Endodermal cell (in vitro differentiated cells): ENCODE data around the gene PARD3B. TPM values are rescaled to one million over a fixed set of nuclear protein-coding genes. Genes with fewer than 3 reads are reported as not detected.

Experiments used
- DNase-seq: peaks from one replicate; pipeline ENCODE4 v3.0.0-alpha.2; 2017
- H3K27ac ChIP-seq: 2 replicates; pipeline ENCODE4 v1.5.1; 2013; ENCODE audit warnings: mild to moderate bottlenecking, low read depth, low read length, moderate library complexity
- H3K27me3 ChIP-seq: 2 replicates; pipeline ENCODE4 v1.6.1; 2013; ENCODE audit warnings: mild to moderate bottlenecking, low read length, moderate library complexity; ENCODE audit not compliant: insufficient read depth, control insufficient read depth, poor library complexity, severe bottlenecking
- H3K36me3 ChIP-seq: 2 replicates; pipeline ENCODE4 v1.7.0; 2013; ENCODE audit warnings: mild to moderate bottlenecking, low read length, moderate library complexity; ENCODE audit not compliant: control insufficient read depth, insufficient read depth
- H3K4me1 ChIP-seq: one replicate; pipeline ENCODE4 v1.7.0; 2013; ENCODE audit warnings: low read length; ENCODE audit not compliant: control insufficient read depth, insufficient read depth
- H3K4me3 ChIP-seq: 2 replicates; pipeline ENCODE4 v1.5.1; 2013; ENCODE audit warnings: mild to moderate bottlenecking, low read length, moderate library complexity
- H3K9ac ChIP-seq: 2 replicates; pipeline ENCODE4 v1.6.1; 2013; ENCODE audit warnings: mild to moderate bottlenecking, low read length, moderate library complexity; ENCODE audit not compliant: poor library complexity, severe bottlenecking; ENCODE audit errors: extremely low read depth
- H3K9me3 ChIP-seq: 2 replicates; pipeline ENCODE4 v1.6.1; 2013; ENCODE audit warnings: mild to moderate bottlenecking, low read length, moderate library complexity; ENCODE audit not compliant: control insufficient read depth
- H3K27ac Mint-ChIP-seq: 2 replicates; pipeline ENCODE4 v1.8.0; 2020; ENCODE audit warnings: mixed read lengths
- H3K27me3 Mint-ChIP-seq: 2 replicates; pipeline ENCODE4 v1.8.0; 2021; ENCODE audit warnings: mild to moderate bottlenecking, mixed read lengths; ENCODE audit not compliant: insufficient read depth
- H3K36me3 Mint-ChIP-seq: 2 replicates; pipeline ENCODE4 v1.8.0; 2020; ENCODE audit warnings: low read depth, mixed read lengths
- H3K4me1 Mint-ChIP-seq: 2 replicates; pipeline ENCODE4 v1.8.0; 2020; ENCODE audit warnings: mixed read lengths
- H3K4me3 Mint-ChIP-seq: 2 replicates; pipeline ENCODE4 v1.8.0; 2020; ENCODE audit warnings: mild to moderate bottlenecking, moderate library complexity, mixed read lengths
- H3K9me3 Mint-ChIP-seq: 2 replicates; pipeline ENCODE4 v1.8.0; 2020; ENCODE audit warnings: mild to moderate bottlenecking, mixed read lengths
- CTCF ChIP-seq: fragments of 200-600 bp; sonication (generic); conservative IDR thresholded peaks from 2 replicates; pipeline ENCODE4 v1.5.0; 2021; ENCODE audit warnings: antibody characterized with exemption, mild to moderate bottlenecking
- WGBS, 2 experiments: methylation state at CpG; one replicate each; pipeline versions ENCODE4 v1.1.5 to v1.1.7; 2013; ENCODE audit warnings: missing lambda C conversion rate in 2 of 2, mixed read lengths in 1 of 2; ENCODE audit not compliant: insufficient coverage in 1 of 2, insufficient read length in 1 of 2; 5-methylcytosine and 5-hydroxymethylcytosine counted together
- total RNA-seq, 2 donors: library from RNA; stranded (reverse); fragmentation: NEBNext Ultra II Directional in 1 of 2; extraction: Animal tissue kit (Norgen Biotek cat#: 25700) in 1 of 2; gene quantifications; 2 replicates in 1 of 2; 3 replicates in 1 of 2; pipeline ENCODE4 v1.2.1, GENCODE V29; 2021

The PARD3B gene
- total RNA-seq, 2 donors from 2014 or later = 2.5 to 5.6 TPM

- no peak for TF ChIP-seq CTCF
- Mint-ChIP-seq H3K4me3 (no peak overlapping the region), H3K27ac (no peak overlapping the region), H3K9me3 (peaks cover 3% of the 10 kb centered on the region), H3K36me3 (no peaks in the 10 kb centered on the region), H3K4me1 (no peaks in the 10 kb centered on the region), H3K27me3 (no peaks in the 10 kb centered on the region)
- Histone ChIP-seq H3K27me3 (no peaks in the 10 kb centered on the region), H3K4me3 (no peak overlapping the region), H3K4me1 (no peaks in the 10 kb centered on the region), H3K27ac (no peak overlapping the region), H3K9me3 (no peaks in the 10 kb centered on the region), H3K36me3 (no peaks in the 10 kb centered on the region), H3K9ac (no peak overlapping the region)
- no peak for DNase-seq
- WGBS, 2 experiments = 73% methylated on average over 2 of the region's 2 CpGs; no CpG with 5 or more reads in 1 of the 2 experiments
Measured at GRCh38 chr2:204505488-204505887, 39.8 kb upstream of the PARD3B start.

GRCh38 chr2:204505946-204506345, 39.3 kb upstream of the PARD3B start:
- Mint-ChIP-seq H3K36me3 (no peaks in the 10 kb centered on the region), H3K4me1 (no peaks in the 10 kb centered on the region), H3K9me3 (peaks cover 3% of the 10 kb centered on the region), H3K27ac (no peak overlapping the region), H3K4me3 (no peak overlapping the region), H3K27me3 (no peaks in the 10 kb centered on the region)
- Histone ChIP-seq H3K27me3 (no peaks in the 10 kb centered on the region), H3K27ac (no peak overlapping the region), H3K9me3 (no peaks in the 10 kb centered on the region), H3K36me3 (no peaks in the 10 kb centered on the region), H3K4me1 (no peaks in the 10 kb centered on the region), H3K9ac (no peak overlapping the region), H3K4me3 (no peak overlapping the region)
- 94 to 96% methylated on average over 4 of the region's 4 CpGs for WGBS, 2 experiments
- no peak for DNase-seq
- TF ChIP-seq CTCF = no peak

- H3K9me3 ChIP-seq = no peaks in the 10 kb centered on the region
- H3K4me1 Mint-ChIP-seq = no peaks in the 10 kb centered on the region
- 94 to 95% methylated on average over 5 of the region's 5 CpGs for WGBS, 2 experiments
- H3K4me3 Mint-ChIP-seq = no peak overlapping the region
- H3K27ac Mint-ChIP-seq = no peak overlapping the region
- H3K27me3 ChIP-seq = no peaks in the 10 kb centered on the region
- DNase-seq = no peak
- H3K9me3 Mint-ChIP-seq = peaks cover 3% of the 10 kb centered on the region
- no peaks in the 10 kb centered on the region for H3K36me3 ChIP-seq
- H3K27me3 Mint-ChIP-seq = no peaks in the 10 kb centered on the region
- H3K4me3 ChIP-seq = no peak overlapping the region
- H3K36me3 Mint-ChIP-seq = no peaks in the 10 kb centered on the region
- no peak for TF ChIP-seq CTCF
- no peaks in the 10 kb centered on the region for H3K4me1 ChIP-seq
- no peak overlapping the region for H3K9ac ChIP-seq
- no peak overlapping the region for H3K27ac ChIP-seq
Measured at GRCh38 chr2:204507636-204508035, 37.6 kb upstream of the PARD3B start.
